ENCODE data around the gene GREB1. TPM values are rescaled to one million over a fixed set of nuclear protein-coding genes. Genes with fewer than 3 reads are reported as not detected.

GREB1 gene
- total and polyA plus RNA-seq, 2 of the 13 experiments (the other 11 are each of a cell fraction or from before 2014, with no cell fraction given): 31.3 to 61.2 TPM

- TF ChIP-seq KIAA2018 (CRISPR knock-in tag; IDR thresholded peaks at IDR 0.05; ENCODE audit: borderline replicate concordance): no peak
- no peak for TF ChIP-seq MTF2 (CRISPR knock-in tag; IDR thresholded peaks at IDR 0.05; ENCODE audit: borderline replicate concordance)
- TF ChIP-seq PAWR (CRISPR knock-in tag; IDR thresholded peaks at IDR 0.05; ENCODE audit: borderline replicate concordance): no peak
- no peak for TF ChIP-seq SMAD9 (CRISPR knock-in tag; IDR thresholded peaks at IDR 0.05)
- no peak for TF ChIP-seq HOXA5 (CRISPR knock-in tag; IDR thresholded peaks at IDR 0.05)
- no peak for TF ChIP-seq ZFP36L2 (CRISPR knock-in tag; IDR thresholded peaks at IDR 0.05)
- no peak for TF ChIP-seq AFF4 (CRISPR knock-in tag; IDR thresholded peaks at IDR 0.05)
- 0 out of 2 replicates have a peak, but pooled peaks have one; percentile 72 for TF ChIP-seq NBN (conservative IDR thresholded peaks at IDR 0.05)
- no peak for TF ChIP-seq PLSCR1 (CRISPR knock-in tag; IDR thresholded peaks at IDR 0.05; ENCODE audit: borderline replicate concordance)
- TF ChIP-seq ZMYM2 (CRISPR knock-in tag; IDR thresholded peaks at IDR 0.05): no peak
- TF ChIP-seq ZNF577 (CRISPR knock-in tag; IDR thresholded peaks at IDR 0.05; ENCODE audit: borderline replicate concordance, low read depth): no peak
- 0 out of 2 replicates have a peak, but pooled peaks have one; percentile 12 for TF ChIP-seq FOXK2 (IDR thresholded peaks at IDR 0.05)
- TF ChIP-seq HNRNPK (IDR thresholded peaks at IDR 0.05; ENCODE audit: low read depth, low read length, poor library complexity, severe bottlenecking): peak; percentile 10
- TF ChIP-seq SP1 (IDR thresholded peaks at IDR 0.05): no peak
- TF ChIP-seq SP1 (CRISPR knock-in tag; IDR thresholded peaks at IDR 0.05): no peak
- no peak for TF ChIP-seq ZNF746 (CRISPR knock-in tag; IDR thresholded peaks at IDR 0.05)
- no peak for TF ChIP-seq ZSCAN25 (CRISPR knock-in tag; IDR thresholded peaks at IDR 0.05)
- TF ChIP-seq KDM1A (CRISPR knock-in tag; IDR thresholded peaks at IDR 0.05): no peak
- 0 out of 2 replicates have a peak, but pooled peaks have one; percentile 34 for TF ChIP-seq FOXA1 (IDR thresholded peaks at IDR 0.05)
- no peak for TF ChIP-seq FOXA1 (CRISPR knock-in tag; IDR thresholded peaks at IDR 0.05)
- TF ChIP-seq SOX5 (CRISPR knock-in tag; IDR thresholded peaks at IDR 0.05; ENCODE audit: borderline replicate concordance): no peak
These were observed 18.9 kb upstream of the GREB1 start (continued) for GRCh38 chr2:11514904-11515303.

All from HepG2 (cell line).